ENCODE measurements around the gene S100A3. TPM values are rescaled to one million over a fixed set of nuclear protein-coding genes. Genes with fewer than 3 reads are reported as not detected.
A peak's percentile ranks its signal among the peaks of the same experiment; 100 is the strongest.
"Not testable (repeated sequence)": the region's sequence is repeated elsewhere in the genome, so short reads cannot be mapped to it uniquely, and the experiment has no call there.

S100A3 gene, protein sequence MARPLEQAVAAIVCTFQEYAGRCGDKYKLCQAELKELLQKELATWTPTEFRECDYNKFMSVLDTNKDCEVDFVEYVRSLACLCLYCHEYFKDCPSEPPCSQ
- 37.5 and 55.5 TPM in 2 replicates for total RNA-seq (2014; rRNA removed)
- polyA plus RNA-seq (2012): 71.4 TPM

DNA sequence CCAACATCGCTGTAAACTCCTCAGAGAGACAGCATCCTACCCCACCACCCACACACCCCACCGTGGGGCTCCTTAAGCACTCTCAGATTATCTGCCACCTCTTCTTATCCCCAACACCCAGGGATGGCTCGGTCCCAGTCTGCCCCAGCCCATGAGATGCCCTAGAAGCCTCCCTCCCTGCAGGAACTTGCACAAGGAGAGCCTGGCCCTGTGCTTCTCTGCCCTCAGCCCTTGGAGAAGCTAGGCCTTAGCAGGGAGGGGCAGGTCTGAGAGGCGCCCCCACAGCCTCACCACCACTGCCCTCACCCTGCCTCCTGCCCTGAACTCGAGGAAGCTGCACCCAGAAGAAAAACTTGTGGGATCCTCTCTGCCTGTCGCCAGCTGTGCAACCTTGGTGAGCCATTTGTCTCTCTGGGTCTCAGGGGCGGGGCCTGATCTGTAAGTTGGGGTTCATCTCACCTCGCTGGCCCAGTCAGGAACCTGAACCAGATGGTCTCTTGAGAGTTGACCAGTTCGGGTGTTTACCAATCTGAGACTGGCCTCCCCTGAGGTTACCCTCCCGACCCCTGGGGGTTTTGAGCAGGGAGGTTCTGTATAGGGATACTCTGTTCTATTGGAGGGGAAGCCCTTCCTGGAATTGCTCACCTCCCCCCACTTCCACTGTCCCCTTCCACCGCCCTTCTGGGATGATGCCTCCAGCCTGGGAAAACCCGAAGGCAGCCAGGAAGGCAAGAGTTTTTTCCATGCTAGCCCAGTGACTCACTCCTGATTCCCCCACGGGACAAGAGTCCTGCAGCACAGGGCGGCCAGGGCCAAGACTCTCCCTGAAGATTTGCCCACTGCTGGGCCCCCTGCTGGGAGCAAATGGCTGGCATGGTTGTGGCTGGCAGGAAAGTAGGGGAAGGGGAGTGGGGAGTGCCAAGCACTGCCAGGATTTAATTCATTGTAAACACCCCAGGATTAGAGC lies at the start of gene S100A3:
S100A3 (minus strand) TSS at position 537 of the 967 bp plus-strand sequence. CDS start 773 bp downstream, outside the sequence.
- DNase-seq (ENCODE audit: low read depth): peak; percentile 97

- DNase-seq (ENCODE audit: low read depth): peak; percentile 99
Measured at GRCh38 chr1:153598309-153599172, 49.5 kb upstream of the S100A3 start.

- DNase-seq (ENCODE audit: low read depth): peak; percentile 90
Measured at GRCh38 chr1:153597206-153597605, 48.1 kb upstream of the S100A3 start.

DNA sequence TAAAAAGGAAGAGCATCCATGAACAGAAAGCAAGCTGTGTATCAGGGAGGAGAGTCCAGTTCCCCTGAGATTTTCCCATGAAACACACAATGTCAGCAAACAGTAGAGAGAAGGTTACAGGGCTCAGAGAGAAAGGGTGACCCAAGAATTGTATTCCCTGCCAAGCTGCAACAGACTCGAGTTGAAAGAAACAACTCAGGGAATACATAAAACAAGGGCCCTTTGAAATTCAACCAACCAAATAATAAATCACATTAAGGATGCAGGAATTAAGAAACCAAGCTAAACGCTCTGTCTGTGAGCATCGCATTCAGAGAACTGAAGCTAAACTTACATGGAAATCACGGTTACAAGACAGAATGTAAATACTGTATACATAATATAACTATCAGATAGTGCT lies 43.7 kb upstream of the S100A3 start:
- DNase-seq (ENCODE audit: low read depth): no peak

DNA sequence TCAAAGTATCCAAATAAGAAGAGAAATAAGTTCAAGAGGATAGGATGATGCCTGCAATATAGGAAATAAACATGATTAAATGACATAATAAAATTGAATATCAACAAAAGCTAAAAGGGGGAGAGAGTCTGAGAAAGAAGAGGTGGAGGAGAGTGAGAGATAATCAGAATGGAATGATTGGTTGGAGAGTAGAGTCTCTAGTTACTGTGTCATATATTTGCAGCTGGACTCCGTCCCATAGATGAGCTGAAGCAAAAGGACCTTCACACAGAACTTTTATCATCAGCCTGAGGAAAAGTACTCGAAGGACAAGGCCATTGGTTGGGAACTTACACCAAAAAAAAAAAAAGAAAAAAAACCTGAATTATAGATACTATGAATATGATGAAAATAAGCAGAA lies 39.4 kb upstream of the S100A3 start:
- no peak for DNase-seq (ENCODE audit: low read depth)

- DNase-seq (ENCODE audit: low read depth): not testable (repeated sequence)
Measured at GRCh38 chr1:153588033-153588432, 39.0 kb upstream of the S100A3 start.

GRCh38 chr1:153587314-153587713 lies 38.3 kb upstream of the S100A3 start:
- DNase-seq (ENCODE audit: low read depth): no peak

DNA sequence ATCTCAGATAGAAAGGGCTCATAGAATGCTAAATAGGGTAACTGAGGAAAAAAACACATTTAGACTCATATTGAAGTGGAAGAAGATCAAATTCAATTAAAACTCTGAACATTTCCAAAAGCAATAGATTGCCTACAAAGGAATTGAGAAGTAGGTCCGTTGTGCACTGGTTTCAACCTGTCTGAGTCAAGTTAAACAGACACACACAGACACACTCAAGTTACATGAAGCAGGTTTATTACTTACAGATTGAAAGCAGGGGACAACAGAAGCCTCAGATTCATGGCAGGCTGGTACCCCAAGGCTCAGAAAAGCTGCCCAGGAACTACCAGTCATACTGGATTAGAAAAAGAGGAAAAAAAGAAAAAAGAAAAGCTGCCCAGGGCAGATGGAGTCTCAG lies 37.3 kb upstream of the S100A3 start:
- no peak for DNase-seq (ENCODE audit: low read depth)

- DNase-seq (ENCODE audit: low read depth): no peak
Measured at GRCh38 chr1:153585006-153585405, 35.9 kb upstream of the S100A3 start.

DNA sequence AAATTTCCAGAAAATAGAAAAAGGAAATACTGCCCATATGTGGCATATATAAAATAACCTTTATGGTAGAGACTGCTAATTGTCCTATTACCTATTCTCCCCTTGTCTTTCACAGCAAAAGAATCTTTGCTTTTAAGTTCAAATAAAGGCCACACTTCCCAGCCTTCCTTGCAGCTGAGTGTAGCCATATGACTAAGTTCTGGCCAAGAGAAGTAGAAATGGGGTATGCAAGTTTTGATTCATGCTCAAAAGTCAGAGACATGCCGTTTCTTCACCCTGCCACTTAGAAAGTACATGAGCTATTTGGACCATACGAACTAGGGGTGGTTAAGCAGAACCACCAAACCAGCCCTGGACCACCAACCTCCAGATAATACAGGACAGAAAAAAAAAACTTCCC lies 34.9 kb upstream of the S100A3 start:
- no peak for DNase-seq (ENCODE audit: low read depth)

DNA sequence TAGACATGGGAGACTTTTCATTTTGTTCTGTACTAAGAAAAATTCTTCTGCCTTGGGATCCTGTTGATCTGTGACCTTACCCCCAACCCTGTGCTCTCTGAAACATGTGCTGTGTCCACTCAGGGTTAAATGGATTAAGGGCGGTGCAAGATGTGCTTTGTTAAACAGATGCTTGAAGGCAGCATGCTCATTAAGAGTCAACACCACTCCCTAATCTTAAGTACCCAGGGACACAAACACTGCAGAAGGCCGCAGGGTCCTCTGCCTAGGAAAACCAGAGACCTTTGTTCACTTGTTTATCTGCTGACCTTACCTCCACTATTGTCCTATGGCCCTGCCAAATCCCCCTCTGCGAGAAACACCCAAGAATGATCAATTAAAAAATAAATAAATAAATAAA lies 34.5 kb upstream of the S100A3 start:
- DNase-seq (ENCODE audit: low read depth): not testable (repeated sequence)

DNA sequence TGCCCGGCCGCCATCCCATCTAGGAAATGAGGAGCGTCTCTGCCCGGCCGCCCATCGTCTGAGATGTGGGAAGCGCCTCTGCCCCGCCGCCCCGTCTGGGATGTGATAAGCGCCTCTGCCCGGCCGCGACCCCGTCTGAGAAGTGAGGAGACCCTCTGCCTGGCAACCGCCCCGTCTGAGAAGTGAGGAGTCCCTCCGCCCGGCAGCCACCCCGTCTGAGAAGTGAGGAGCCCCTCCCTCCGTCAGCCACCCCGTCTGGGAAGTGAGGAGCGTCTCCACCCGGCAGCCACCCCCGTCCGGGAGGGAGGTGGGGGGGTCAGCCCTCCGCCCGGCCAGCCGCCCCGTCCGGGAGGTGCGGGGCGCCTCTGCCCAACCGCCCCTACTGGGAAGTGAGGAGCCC lies 33.8 kb upstream of the S100A3 start:
- DNase-seq (ENCODE audit: low read depth): not testable (repeated sequence)

GRCh38 chr1:153578936-153579335 lies 29.9 kb upstream of the S100A3 start:
- DNase-seq (ENCODE audit: low read depth): no peak

GRCh38 chr1:153578490-153578889 lies 29.4 kb upstream of the S100A3 start:
- no peak for DNase-seq (ENCODE audit: low read depth)

DNA sequence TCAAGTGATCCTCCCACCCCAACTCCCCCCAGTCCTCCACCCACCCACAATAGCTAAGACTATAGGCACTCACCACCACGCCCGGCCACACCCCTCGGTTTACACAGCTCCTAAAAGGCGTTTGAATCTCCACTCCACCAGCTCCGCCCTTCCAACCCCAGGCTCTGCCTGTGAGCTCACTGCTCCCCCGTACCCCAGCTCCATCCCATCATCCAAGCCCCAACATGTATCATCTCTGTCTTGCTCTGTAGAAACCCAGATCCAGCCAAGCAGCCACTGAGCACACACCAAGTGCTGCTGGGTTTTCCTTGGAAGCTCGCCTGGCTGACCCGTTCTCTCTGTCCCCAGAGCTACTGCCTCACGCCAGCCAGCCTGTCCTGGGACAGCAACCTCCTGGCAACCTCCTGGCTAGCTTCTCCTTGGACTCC lies 28.6 kb upstream of the S100A3 start:
- no peak for DNase-seq (ENCODE audit: low read depth)

- no peak for DNase-seq (ENCODE audit: low read depth)
Measured at GRCh38 chr1:153577138-153577537, 28.1 kb upstream of the S100A3 start.

DNA sequence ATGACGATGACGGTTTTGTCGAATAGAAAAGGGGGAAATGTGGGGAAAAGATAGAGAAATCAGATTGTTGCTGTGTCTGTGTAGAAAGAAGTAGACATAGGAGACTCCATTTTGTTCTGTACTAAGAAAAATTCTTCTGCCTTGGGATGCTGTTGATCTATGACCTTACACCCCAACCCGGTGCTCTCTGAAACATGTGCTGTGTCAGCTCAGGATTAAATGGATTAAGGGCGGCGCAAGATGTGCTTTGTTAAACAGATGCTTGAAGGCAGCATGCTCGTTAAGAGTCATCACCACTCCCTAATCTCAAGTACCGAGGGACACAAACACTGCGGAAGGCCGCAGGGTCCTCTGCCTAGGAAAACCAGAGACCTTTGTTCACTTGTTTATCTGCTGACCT lies 26.4 kb upstream of the S100A3 start:
- not testable (repeated sequence) for DNase-seq (ENCODE audit: low read depth)

GRCh38 chr1:153575081-153575491 lies 26.0 kb upstream of the S100A3 start:
- DNase-seq (ENCODE audit: low read depth): not testable (repeated sequence)

- DNase-seq (ENCODE audit: low read depth): peak; percentile 31
Measured at GRCh38 chr1:153573351-153573750, 24.3 kb upstream of the S100A3 start.

DNA sequence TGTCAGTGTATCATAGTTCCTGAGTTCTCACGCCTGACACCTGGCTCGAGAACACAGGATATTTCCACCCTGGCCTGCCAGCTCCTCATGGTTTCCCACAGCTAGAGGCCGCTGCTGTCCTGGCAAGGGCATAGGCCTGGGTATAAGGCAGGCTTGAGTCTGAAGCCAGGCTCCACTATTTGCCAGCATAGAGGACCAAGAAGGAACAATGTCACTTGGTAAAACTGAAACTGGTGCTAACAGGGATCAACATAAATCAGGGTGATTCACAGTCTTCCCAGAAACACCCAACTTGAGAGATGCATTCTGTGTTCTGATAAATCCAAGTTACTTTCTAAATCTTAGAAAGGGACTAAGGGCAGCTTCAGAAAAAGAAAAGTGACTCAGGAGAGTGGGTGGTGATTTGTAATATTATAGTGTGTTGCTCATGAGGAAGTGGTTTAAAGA lies 23.5 kb upstream of the S100A3 start:
- DNase-seq (ENCODE audit: low read depth): peak; percentile 92

GRCh38 chr1:153571706-153572105 lies 22.6 kb upstream of the S100A3 start:
- no peak for DNase-seq (ENCODE audit: low read depth)

- DNase-seq (ENCODE audit: low read depth): no peak
Measured at GRCh38 chr1:153570874-153571273, 21.8 kb upstream of the S100A3 start.
